CD4-positive, alpha-beta memory T cell (primary cell): ENCODE results near the gene FAM193A. TPM values are rescaled to one million over a fixed set of nuclear protein-coding genes. Genes with fewer than 3 reads are reported as not detected.

Experiments used
- CTCF ChIA-PET: fragments of 350-600 bp; sonication (Branson Sonifier 250); formaldehyde crosslinking; loops from one replicate; lab custom pipeline; 2021; ENCODE audit warnings: inconsistent platforms; ENCODE audit not compliant: partially characterized antibody; lab: Charles Lee
- POLR2A ChIA-PET: fragments of 350-600 bp; sonication (Branson Sonifier 250); formaldehyde crosslinking; loops from one replicate; lab custom pipeline; 2021; ENCODE audit not compliant: partially characterized antibody; lab: Charles Lee
- DNase-seq, 5 donors: peaks; one replicate each; pipeline versions ENCODE4 v3.0.0 to v3.0.0-alpha.2; 2020 to 2022; ENCODE audit warnings: mixed read lengths in 1 of 5
- H3K27ac ChIP-seq: one replicate; pipeline ENCODE4 v1.7.0; 2013; ENCODE audit warnings: low read depth, low read length
- H3K27me3 ChIP-seq: 2 replicates; pipeline ENCODE4 v1.7.0; 2013; ENCODE audit warnings: mild to moderate bottlenecking, low read length, moderate library complexity; ENCODE audit not compliant: insufficient read depth
- H3K36me3 ChIP-seq: 2 replicates; pipeline ENCODE4 v1.7.0; 2013; ENCODE audit warnings: mild to moderate bottlenecking, low read length, moderate library complexity; ENCODE audit not compliant: insufficient read depth
- H3K4me1 ChIP-seq: 2 replicates; pipeline ENCODE4 v1.7.0; 2013; ENCODE audit warnings: mild to moderate bottlenecking, low read length, moderate library complexity; ENCODE audit not compliant: insufficient read depth
- H3K4me3 ChIP-seq, 2 donors: one replicate each; pipeline ENCODE4 v1.7.0; 2013; ENCODE audit warnings: low read length in 2 of 2, mild to moderate bottlenecking in 1 of 2
- H3K9me3 ChIP-seq, 2 donors: one replicate each; pipeline ENCODE4 v1.7.0; 2013; ENCODE audit warnings: low read length in 2 of 2, control low read depth in 1 of 2; ENCODE audit not compliant: control insufficient read depth in 1 of 2
- H3K27ac Mint-ChIP-seq, 7 donors: one replicate each; pipeline ENCODE4 v1.8.0; 2020 to 2021; ENCODE audit warnings: mixed read lengths in 7 of 7, mild to moderate bottlenecking in 6 of 7, inconsistent platforms in 3 of 7, moderate library complexity in 3 of 7
- H3K27me3 Mint-ChIP-seq, 2 donors: one replicate each; pipeline ENCODE4 v1.8.0; 2020 to 2021; ENCODE audit warnings: mixed read lengths in 2 of 2
- H3K36me3 Mint-ChIP-seq, 2 donors: one replicate each; pipeline ENCODE4 v1.8.0; 2020 to 2021; ENCODE audit warnings: mixed read lengths in 2 of 2, inconsistent platforms in 1 of 2, mild to moderate bottlenecking in 1 of 2
- H3K4me1 Mint-ChIP-seq, 4 donors: one replicate each; pipeline ENCODE4 v1.8.0; 2020 to 2021; ENCODE audit warnings: mixed read lengths in 4 of 4, mild to moderate bottlenecking in 1 of 4
- H3K4me3 Mint-ChIP-seq, 8 donors: one replicate each; pipeline ENCODE4 v1.8.0; 2020 to 2021; ENCODE audit warnings: mixed read lengths in 8 of 8, mild to moderate bottlenecking in 7 of 8, moderate library complexity in 6 of 8, inconsistent platforms in 3 of 8
- H3K9me3 Mint-ChIP-seq, 8 donors: one replicate each; pipeline ENCODE4 v1.8.0; 2020 to 2021; ENCODE audit warnings: mixed read lengths in 8 of 8, mild to moderate bottlenecking in 5 of 8, inconsistent platforms in 3 of 8, moderate library complexity in 1 of 8
- intact Hi-C: fragments of 100-400 bp; cut with micrococcal nuclease; formaldehyde crosslinking; loops from one replicate; pipeline ENCODE4 v1.15.1; 2023
- polyA plus RNA-seq, 2 donors: library from polyadenylated mRNA; unstranded; fragments of 300-500 nt; fragmentation: Illumina TruSeq; gene quantifications; one replicate each; pipeline ENCODE4 v1.2.3, GENCODE V29; 2021
- total RNA-seq, 2 experiments: library from RNA; stranded (reverse); gene quantifications; one replicate each; pipeline ENCODE4 v1.2.3, GENCODE V29; 2021

The FAM193A gene
- total and polyA plus RNA-seq, 4 experiments from 2014 or later = 0.16 to 47.8 (median 26.1) TPM

DNA sequence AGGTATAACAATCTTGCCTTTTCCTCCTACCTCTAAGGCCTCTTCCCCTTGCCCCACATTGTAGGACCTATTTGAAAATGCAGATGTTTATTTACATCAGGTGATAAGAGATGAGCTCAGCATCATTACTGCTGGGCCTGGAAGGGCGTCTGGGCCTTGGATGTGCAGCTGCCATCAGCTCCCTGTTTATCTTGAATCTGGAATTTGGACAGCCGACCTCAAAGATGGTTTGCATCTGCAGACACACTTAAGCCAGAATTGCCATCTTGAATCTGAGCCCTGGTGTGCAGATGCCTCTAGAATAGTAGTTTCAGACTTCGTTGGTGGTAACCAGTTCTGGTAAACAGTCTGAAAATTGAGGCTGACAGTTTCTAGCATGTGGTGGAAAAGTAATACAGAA, 59.0 kb downstream of the FAM193A start:
- no peak overlapping the region for H3K4me3 ChIP-seq
- no peak overlapping the region for H3K27ac ChIP-seq

GRCh38 chr4:2595952-2596552, 59.6 kb downstream of the FAM193A start:
- intact Hi-C loops = no loop called here
- H3K4me1 ChIP-seq = peaks cover 64% of the 10 kb centered on the region
- H3K4me3 ChIP-seq = no peak overlapping the region
- Mint-ChIP-seq H3K27me3 (no peaks in the 10 kb centered on the region), H3K27ac (peak overlapping the region in 4 of 7 donors; percentile 42 to 71 (median 55)), H3K36me3 (peaks cover 32 to 43% of the 10 kb centered on the region in 2 donors), H3K4me3 (peak overlapping the region in 1 of 8 donors; percentile 15), H3K9me3 (no peaks in the 10 kb centered on the region), H3K4me1 (peaks cover 60 to 84% (median 72%) of the 10 kb centered on the region in 4 donors)
- CTCF ChIA-PET = no interaction called here
- no peak for DNase-seq
- POLR2A ChIA-PET = no interaction called here
- no peak overlapping the region for H3K27ac ChIP-seq
- H3K9me3 ChIP-seq = no peaks in the 10 kb centered on the region
- no peaks in the 10 kb centered on the region for H3K27me3 ChIP-seq
- peaks cover 6% of the 10 kb centered on the region for H3K36me3 ChIP-seq

More for the DNA sequence above, 59.0 kb downstream of the FAM193A start:
- no peaks in the 10 kb centered on the region for H3K9me3 Mint-ChIP-seq
- H3K4me3 Mint-ChIP-seq = no peak overlapping the region
- peaks cover 30 to 38% of the 10 kb centered on the region in 2 donors for H3K36me3 Mint-ChIP-seq
- Histone ChIP-seq H3K9me3 (no peaks in the 10 kb centered on the region), H3K36me3 (peaks cover 6% of the 10 kb centered on the region), H3K4me1 (peaks cover 68% of the 10 kb centered on the region), H3K27me3 (no peaks in the 10 kb centered on the region)
- ChIA-PET CTCF (no interaction called here), POLR2A (no interaction called here)
- DNase-seq = no peak
- intact Hi-C loops = no loop called here
- peaks cover 61 to 87% (median 74%) of the 10 kb centered on the region in 4 donors for H3K4me1 Mint-ChIP-seq
- H3K27me3 Mint-ChIP-seq = no peaks in the 10 kb centered on the region
- H3K27ac Mint-ChIP-seq = peak overlapping the region; percentile 2 to 87 (median 58)

GRCh38 chr4:2596611-2597010, 60.2 kb downstream of the FAM193A start:
- Histone ChIP-seq H3K9me3 (no peaks in the 10 kb centered on the region), H3K27ac (no peak overlapping the region), H3K4me1 (peaks cover 59% of the 10 kb centered on the region), H3K36me3 (peaks cover 6% of the 10 kb centered on the region), H3K4me3 (no peak overlapping the region), H3K27me3 (no peaks in the 10 kb centered on the region)
- Mint-ChIP-seq H3K27me3 (no peaks in the 10 kb centered on the region), H3K36me3 (peaks cover 32 to 43% of the 10 kb centered on the region in 2 donors), H3K9me3 (no peaks in the 10 kb centered on the region), H3K27ac (peak overlapping the region in 6 of 7 donors; percentile 5 to 71 (median 46)), H3K4me1 (peaks cover 56 to 80% (median 68%) of the 10 kb centered on the region in 4 donors), H3K4me3 (peak overlapping the region in 2 of 8 donors; percentile 15 to 27)
- DNase-seq = no peak
- ChIA-PET POLR2A (no interaction called here), CTCF (no interaction called here)
- intact Hi-C loops = no loop called here

- Mint-ChIP-seq H3K36me3 (peaks cover 32 to 43% of the 10 kb centered on the region in 2 donors), H3K27ac (peak overlapping the region; percentile 47 to 96 (median 86)), H3K4me1 (peaks cover 43 to 63% (median 54%) of the 10 kb centered on the region in 4 donors), H3K4me3 (peak overlapping the region in 4 of 8 donors; percentile 2 to 76 (median 67)), H3K27me3 (no peaks in the 10 kb centered on the region), H3K9me3 (no peaks in the 10 kb centered on the region)
- H3K27me3 ChIP-seq = no peaks in the 10 kb centered on the region
- POLR2A ChIA-PET = no interaction called here
- intact Hi-C loops = no loop called here
- H3K27ac ChIP-seq = peak overlapping the region; percentile 10
- H3K9me3 ChIP-seq = no peaks in the 10 kb centered on the region
- CTCF ChIA-PET = no interaction called here
- no peak overlapping the region for H3K4me3 ChIP-seq
- DNase-seq = no peak
- H3K4me1 ChIP-seq = peaks cover 42% of the 10 kb centered on the region
- peaks cover 6% of the 10 kb centered on the region for H3K36me3 ChIP-seq
These were observed 62.3 kb downstream of the FAM193A start for GRCh38 chr4:2598511-2599303.

- Mint-ChIP-seq H3K9me3 (no peaks in the 10 kb centered on the region), H3K27me3 (no peaks in the 10 kb centered on the region), H3K4me3 (peak overlapping the region in 2 of 8 donors; percentile 9 to 16), H3K4me1 (peaks cover 41 to 60% (median 50%) of the 10 kb centered on the region in 4 donors), H3K27ac (peak overlapping the region; percentile 12 to 96 (median 83)), H3K36me3 (peaks cover 35 to 42% of the 10 kb centered on the region in 2 donors)
- Histone ChIP-seq H3K27ac (no peak overlapping the region), H3K9me3 (no peaks in the 10 kb centered on the region), H3K4me1 (peaks cover 41% of the 10 kb centered on the region), H3K27me3 (no peaks in the 10 kb centered on the region), H3K4me3 (no peak overlapping the region), H3K36me3 (peaks cover 6% of the 10 kb centered on the region)
- CTCF ChIA-PET = no interaction called here
- intact Hi-C loops = no loop called here
- POLR2A ChIA-PET = no interaction called here
- DNase-seq = no peak
These were observed 62.8 kb downstream of the FAM193A start for GRCh38 chr4:2599304-2599654.

GRCh38 chr4:2600878-2601277, 64.4 kb downstream of the FAM193A start:
- Histone ChIP-seq H3K27me3 (no peaks in the 10 kb centered on the region), H3K4me1 (peaks cover 33% of the 10 kb centered on the region), H3K9me3 (no peaks in the 10 kb centered on the region), H3K4me3 (no peak overlapping the region), H3K27ac (no peak overlapping the region), H3K36me3 (peaks cover 6% of the 10 kb centered on the region)
- CTCF ChIA-PET = interaction anchor here (0.7 kb wide), 1 partner anchor 36 kb away, joined by 3 read pairs; no protein-coding TSS in a partner anchor
- Mint-ChIP-seq H3K36me3 (peaks cover 41 to 45% of the 10 kb centered on the region in 2 donors), H3K27ac (peak overlapping the region in 4 of 7 donors; percentile 0 to 66 (median 36)), H3K27me3 (no peaks in the 10 kb centered on the region), H3K4me3 (no peak overlapping the region), H3K4me1 (peaks cover 43 to 60% (median 52%) of the 10 kb centered on the region in 4 donors), H3K9me3 (peaks cover 0 to 1% (median 0%) of the 10 kb centered on the region in 8 donors)
- POLR2A ChIA-PET = no interaction called here
- DNase-seq = no peak
- intact Hi-C loops = no loop called here

GRCh38 chr4:2604614-2605013, 68.2 kb downstream of the FAM193A start:
- peaks cover 27 to 44% (median 35%) of the 10 kb centered on the region in 4 donors for H3K4me1 Mint-ChIP-seq
- peaks cover under 1% of the 10 kb centered on the region for H3K36me3 ChIP-seq
- peaks cover 0 to 1% (median 0%) of the 10 kb centered on the region in 8 donors for H3K9me3 Mint-ChIP-seq
- CTCF ChIA-PET = interaction anchor here (0.6 kb wide), 1 partner anchor 63 kb away, joined by 3 read pairs; no protein-coding TSS in a partner anchor
- no peak for DNase-seq
- intact Hi-C loops = no loop called here
- peaks cover 16 to 25% of the 10 kb centered on the region in 2 donors for H3K36me3 Mint-ChIP-seq
- no peaks in the 10 kb centered on the region for H3K27me3 ChIP-seq
- H3K27ac ChIP-seq = no peak overlapping the region
- H3K9me3 ChIP-seq = no peaks in the 10 kb centered on the region
- peaks cover 11% of the 10 kb centered on the region for H3K4me1 ChIP-seq
- no peak overlapping the region for H3K4me3 ChIP-seq
- H3K27ac Mint-ChIP-seq = peak overlapping the region in 3 of 7 donors; percentile 0 to 69 (median 4)
- H3K27me3 Mint-ChIP-seq = no peaks in the 10 kb centered on the region
- POLR2A ChIA-PET = no interaction called here
- H3K4me3 Mint-ChIP-seq = peak overlapping the region in 1 of 8 donors; percentile 0
